ENCODE results near the gene NCAN.

GRCh38 chr19:19204181-19204580 lies 7.6 kb upstream of the NCAN start:
- TF ChIP-seq, protein P1, sequence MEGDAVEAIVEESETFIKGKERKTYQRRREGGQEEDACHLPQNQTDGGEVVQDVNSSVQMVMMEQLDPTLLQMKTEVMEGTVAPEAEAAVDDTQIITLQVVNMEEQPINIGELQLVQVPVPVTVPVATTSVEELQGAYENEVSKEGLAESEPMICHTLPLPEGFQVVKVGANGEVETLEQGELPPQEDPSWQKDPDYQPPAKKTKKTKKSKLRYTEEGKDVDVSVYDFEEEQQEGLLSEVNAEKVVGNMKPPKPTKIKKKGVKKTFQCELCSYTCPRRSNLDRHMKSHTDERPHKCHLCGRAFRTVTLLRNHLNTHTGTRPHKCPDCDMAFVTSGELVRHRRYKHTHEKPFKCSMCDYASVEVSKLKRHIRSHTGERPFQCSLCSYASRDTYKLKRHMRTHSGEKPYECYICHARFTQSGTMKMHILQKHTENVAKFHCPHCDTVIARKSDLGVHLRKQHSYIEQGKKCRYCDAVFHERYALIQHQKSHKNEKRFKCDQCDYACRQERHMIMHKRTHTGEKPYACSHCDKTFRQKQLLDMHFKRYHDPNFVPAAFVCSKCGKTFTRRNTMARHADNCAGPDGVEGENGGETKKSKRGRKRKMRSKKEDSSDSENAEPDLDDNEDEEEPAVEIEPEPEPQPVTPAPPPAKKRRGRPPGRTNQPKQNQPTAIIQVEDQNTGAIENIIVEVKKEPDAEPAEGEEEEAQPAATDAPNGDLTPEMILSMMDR (IDR thresholded peaks at IDR 0.05): no peak
- TF ChIP-seq ZNF232 (CRISPR knock-in tag; IDR thresholded peaks at IDR 0.05) (no peak), ZNF671 (CRISPR knock-in tag; IDR thresholded peaks at IDR 0.05) (no peak), ZBTB21 (CRISPR knock-in tag; IDR thresholded peaks at IDR 0.05; ENCODE audit: borderline replicate concordance) (no peak), RELA (CRISPR knock-in tag; IDR thresholded peaks at IDR 0.05; ENCODE audit: borderline replicate concordance) (no peak), ESRRA (CRISPR knock-in tag; IDR thresholded peaks at IDR 0.05; ENCODE audit: borderline replicate concordance) (no peak), NR1H2 (CRISPR knock-in tag; IDR thresholded peaks at IDR 0.05) (no peak)
- TF ChIP-seq, protein P2, sequence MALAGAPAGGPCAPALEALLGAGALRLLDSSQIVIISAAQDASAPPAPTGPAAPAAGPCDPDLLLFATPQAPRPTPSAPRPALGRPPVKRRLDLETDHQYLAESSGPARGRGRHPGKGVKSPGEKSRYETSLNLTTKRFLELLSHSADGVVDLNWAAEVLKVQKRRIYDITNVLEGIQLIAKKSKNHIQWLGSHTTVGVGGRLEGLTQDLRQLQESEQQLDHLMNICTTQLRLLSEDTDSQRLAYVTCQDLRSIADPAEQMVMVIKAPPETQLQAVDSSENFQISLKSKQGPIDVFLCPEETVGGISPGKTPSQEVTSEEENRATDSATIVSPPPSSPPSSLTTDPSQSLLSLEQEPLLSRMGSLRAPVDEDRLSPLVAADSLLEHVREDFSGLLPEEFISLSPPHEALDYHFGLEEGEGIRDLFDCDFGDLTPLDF (CRISPR knock-in tag; IDR thresholded peaks at IDR 0.05): no peak
- TF ChIP-seq, protein P3, sequence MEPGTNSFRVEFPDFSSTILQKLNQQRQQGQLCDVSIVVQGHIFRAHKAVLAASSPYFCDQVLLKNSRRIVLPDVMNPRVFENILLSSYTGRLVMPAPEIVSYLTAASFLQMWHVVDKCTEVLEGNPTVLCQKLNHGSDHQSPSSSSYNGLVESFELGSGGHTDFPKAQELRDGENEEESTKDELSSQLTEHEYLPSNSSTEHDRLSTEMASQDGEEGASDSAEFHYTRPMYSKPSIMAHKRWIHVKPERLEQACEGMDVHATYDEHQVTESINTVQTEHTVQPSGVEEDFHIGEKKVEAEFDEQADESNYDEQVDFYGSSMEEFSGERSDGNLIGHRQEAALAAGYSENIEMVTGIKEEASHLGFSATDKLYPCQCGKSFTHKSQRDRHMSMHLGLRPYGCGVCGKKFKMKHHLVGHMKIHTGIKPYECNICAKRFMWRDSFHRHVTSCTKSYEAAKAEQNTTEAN (CRISPR knock-in tag; IDR thresholded peaks at IDR 0.05): no peak
